Measurements from ENCODE around the gene PACRG.

The PACRG gene

GRCh38 chr6:163255265-163255664, 527.5 kb downstream of the PACRG start:
- TF ChIP-seq FOXP2 (optimal IDR thresholded peaks at IDR 0.05; ENCODE audit: borderline replicate concordance, extremely low read depth, extremely low read length, insufficient read depth) (no peak), TAF1 (IDR thresholded peaks at IDR 0.05; ENCODE audit: borderline replicate concordance, insufficient read depth, low read length) (no peak), POLR2AphosphoS5 (IDR thresholded peaks at IDR 0.05; ENCODE audit: low read depth, low read length) (no peak), REST (IDR thresholded peaks at IDR 0.05; ENCODE audit: insufficient read depth in 1 of 2, low read depth in 2 of 2, low read length in 2 of 2) (no peak)

DNA sequence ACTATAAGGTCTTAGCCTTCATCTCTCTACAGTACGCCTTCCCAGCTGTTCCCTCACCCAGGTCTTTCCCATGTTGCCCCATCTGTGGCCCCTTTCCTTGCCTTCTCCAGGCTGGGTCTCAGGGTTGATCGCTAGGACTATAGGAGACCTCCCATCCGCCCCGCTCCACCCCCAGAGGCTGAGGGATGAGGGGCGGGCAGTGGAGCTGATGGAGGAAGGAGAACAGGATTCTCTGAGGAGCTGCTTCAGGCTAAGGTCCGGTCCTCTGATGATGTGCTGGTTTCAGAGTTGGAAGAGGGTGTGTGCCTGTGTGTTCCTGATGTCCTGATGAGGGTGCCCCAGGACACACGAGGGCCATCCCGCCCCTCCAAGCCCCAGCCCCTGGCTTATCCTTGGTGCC, 531.9 kb downstream of the PACRG start:
- TF ChIP-seq FOXP2 (optimal IDR thresholded peaks at IDR 0.05; ENCODE audit: borderline replicate concordance, extremely low read depth, extremely low read length, insufficient read depth) (no peak), TAF1 (IDR thresholded peaks at IDR 0.05; ENCODE audit: borderline replicate concordance, insufficient read depth, low read length) (no peak), POLR2AphosphoS5 (IDR thresholded peaks at IDR 0.05; ENCODE audit: low read depth, low read length) (no peak), SIN3A (IDR thresholded peaks at IDR 0.05; ENCODE audit: borderline replicate concordance, insufficient read depth, low read length) (no peak), REST (IDR thresholded peaks at IDR 0.05; ENCODE audit: insufficient read depth in 1 of 2, low read depth in 2 of 2, low read length in 2 of 2) (no peak)

- no peak for TF ChIP-seq TAF1 (IDR thresholded peaks at IDR 0.05; ENCODE audit: borderline replicate concordance, insufficient read depth, low read length)
- TF ChIP-seq FOXP2 (optimal IDR thresholded peaks at IDR 0.05; ENCODE audit: borderline replicate concordance, extremely low read depth, extremely low read length, insufficient read depth), result no peak
- no peak for TF ChIP-seq REST (IDR thresholded peaks at IDR 0.05; ENCODE audit: insufficient read depth in 1 of 2, low read depth in 2 of 2, low read length in 2 of 2)
- TF ChIP-seq SIN3A (IDR thresholded peaks at IDR 0.05; ENCODE audit: borderline replicate concordance, insufficient read depth, low read length), result no peak
- no peak for TF ChIP-seq POLR2AphosphoS5 (IDR thresholded peaks at IDR 0.05; ENCODE audit: low read depth, low read length)
Observed at GRCh38 chr6:163260111-163260895, 532.5 kb downstream of the PACRG start.

DNA sequence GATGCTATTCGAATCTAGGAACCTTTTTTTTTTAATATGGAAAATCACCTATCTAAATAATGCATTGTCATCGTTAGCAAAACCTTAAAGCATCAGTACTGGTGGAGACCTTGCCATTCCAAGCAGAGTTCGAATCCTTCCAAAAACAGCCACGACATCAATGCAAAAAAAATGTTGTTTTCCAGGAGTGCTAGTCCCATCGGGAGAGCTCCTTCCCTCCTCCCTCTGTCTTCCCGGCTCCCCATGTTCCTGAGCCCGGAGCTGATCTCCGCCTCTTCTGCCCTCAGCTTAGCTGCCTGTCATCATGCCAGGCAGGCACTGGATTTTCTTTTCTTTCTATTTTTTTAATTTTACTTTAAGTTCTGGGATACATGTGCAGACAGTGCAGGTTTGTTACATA, 533.1 kb downstream of the PACRG start:
- TF ChIP-seq TAF1 (IDR thresholded peaks at IDR 0.05; ENCODE audit: borderline replicate concordance, insufficient read depth, low read length) (no peak), POLR2AphosphoS5 (IDR thresholded peaks at IDR 0.05; ENCODE audit: low read depth, low read length) (no peak), FOXP2 (optimal IDR thresholded peaks at IDR 0.05; ENCODE audit: borderline replicate concordance, extremely low read depth, extremely low read length, insufficient read depth) (no peak), SIN3A (IDR thresholded peaks at IDR 0.05; ENCODE audit: borderline replicate concordance, insufficient read depth, low read length) (no peak), REST (IDR thresholded peaks at IDR 0.05; ENCODE audit: insufficient read depth in 1 of 2, low read depth in 2 of 2, low read length in 2 of 2) (no peak)
